HG03571 (cell line): Measurements from ENCODE around the gene RIMBP2.

Experiments used
- ATAC-seq: cut with Tn5 transposase; IDR thresholded peaks from one replicate; pipeline ENCODE4 v1.9.1; 2021; ENCODE audit not compliant: unreplicated experiment

Gene RIMBP2

GRCh38 chr12:130474599-130475269 lies 241.4 kb downstream of the RIMBP2 start:
- ATAC-seq, result no peak

- no peak for ATAC-seq
Observed at GRCh38 chr12:130473266-130473665, 242.8 kb downstream of the RIMBP2 start.

GRCh38 chr12:130470969-130471368 lies 245.1 kb downstream of the RIMBP2 start:
- no peak for ATAC-seq

GRCh38 chr12:130469552-130469951 lies 246.5 kb downstream of the RIMBP2 start:
- ATAC-seq, result no peak

DNA sequence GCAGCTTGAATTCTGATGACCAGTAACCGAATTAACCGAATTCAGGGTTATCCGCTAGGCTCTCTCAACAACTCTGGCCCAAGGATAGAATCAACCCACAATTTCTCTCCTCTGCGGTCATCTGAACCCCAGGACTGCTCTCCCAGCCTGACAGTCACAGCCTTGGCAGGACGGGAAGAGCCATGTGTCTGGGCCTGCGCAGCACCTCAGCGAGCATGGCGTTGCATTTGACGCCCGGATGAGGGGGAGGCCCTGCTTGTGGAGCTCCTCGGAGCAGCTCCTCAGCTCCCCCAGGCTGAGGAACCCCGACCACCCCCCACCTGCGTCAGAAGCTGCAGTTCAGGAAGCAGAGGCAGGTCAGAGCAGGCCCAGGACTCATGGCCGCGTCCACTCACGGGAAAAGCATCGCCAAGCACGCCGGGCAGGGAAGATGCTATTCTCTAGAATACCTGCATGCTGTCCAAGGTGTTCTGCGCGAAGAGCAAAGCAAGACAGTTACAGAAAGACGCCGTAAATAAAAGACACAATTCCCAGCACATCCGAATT lies 247.3 kb downstream of the RIMBP2 start:
- no peak for ATAC-seq

GRCh38 chr12:130468186-130468585 lies 247.9 kb downstream of the RIMBP2 start:
- ATAC-seq, result no peak

GRCh38 chr12:130465626-130466025 lies 250.5 kb downstream of the RIMBP2 start:
- no peak for ATAC-seq

GRCh38 chr12:130465046-130465445 lies 251.1 kb downstream of the RIMBP2 start:
- no peak for ATAC-seq

DNA sequence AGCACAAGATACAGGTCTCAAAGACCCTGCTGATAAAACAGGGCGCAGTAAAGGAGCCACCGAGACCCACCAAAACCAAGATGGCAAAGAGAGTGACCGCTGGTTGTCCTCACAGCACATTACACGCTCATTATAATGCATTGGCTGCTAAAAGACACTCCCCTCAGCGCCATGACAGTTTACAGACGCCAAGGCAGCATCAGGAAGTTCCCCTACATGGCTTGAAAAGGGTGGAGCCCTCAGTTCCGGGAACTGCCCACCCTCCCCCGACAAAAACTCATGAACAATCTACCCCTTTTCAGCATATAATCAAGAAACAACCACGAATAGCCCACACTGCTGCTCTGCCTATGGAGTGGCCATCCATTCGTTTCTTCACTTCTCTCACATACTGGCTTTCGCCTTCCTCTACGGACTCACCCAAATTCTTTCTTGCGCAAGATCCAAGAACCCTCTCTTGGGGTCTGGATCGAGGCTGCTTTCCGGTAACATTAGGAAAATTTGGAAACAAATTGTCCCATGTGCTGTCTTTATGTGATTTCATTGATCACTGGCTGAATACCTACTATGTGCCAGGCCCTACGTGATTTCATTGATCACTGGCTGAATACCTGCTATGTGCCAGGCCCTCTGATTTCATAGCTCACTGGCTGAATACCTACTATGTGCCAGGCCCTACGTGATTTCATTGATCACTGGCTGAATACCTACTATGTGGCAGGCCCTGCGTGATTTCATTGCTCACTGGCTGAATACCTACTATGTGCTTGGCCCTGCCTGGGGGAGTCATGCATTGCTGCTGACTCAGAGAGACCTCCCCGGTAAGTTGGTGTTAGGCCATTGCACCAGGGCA lies 252.1 kb downstream of the RIMBP2 start:
- ATAC-seq, result no peak

GRCh38 chr12:130463275-130463658 lies 252.8 kb downstream of the RIMBP2 start:
- no peak for ATAC-seq

GRCh38 chr12:130462558-130463274 lies 253.4 kb downstream of the RIMBP2 start:
- no peak for ATAC-seq

- no peak for ATAC-seq
Observed at GRCh38 chr12:130461839-130462557, 254.1 kb downstream of the RIMBP2 start.

DNA sequence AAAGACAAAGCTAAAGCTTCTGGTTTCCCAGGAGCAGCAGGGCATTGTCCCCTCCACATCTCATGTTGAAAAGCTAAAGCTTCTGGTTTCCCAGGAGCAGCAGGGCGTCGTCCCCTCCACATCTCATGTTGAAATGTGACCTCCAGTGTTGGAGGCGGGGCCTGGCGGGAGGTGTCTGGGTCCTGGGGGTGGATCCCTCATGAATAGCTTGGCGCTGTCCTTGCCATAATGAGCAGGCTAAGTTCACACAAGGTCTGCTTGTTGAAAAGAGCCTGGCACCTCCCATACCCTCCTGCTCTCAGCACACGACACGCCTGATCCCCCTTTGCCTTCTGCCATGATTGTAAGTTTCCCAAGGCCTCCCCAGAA lies 254.7 kb downstream of the RIMBP2 start:
- no peak for ATAC-seq

DNA sequence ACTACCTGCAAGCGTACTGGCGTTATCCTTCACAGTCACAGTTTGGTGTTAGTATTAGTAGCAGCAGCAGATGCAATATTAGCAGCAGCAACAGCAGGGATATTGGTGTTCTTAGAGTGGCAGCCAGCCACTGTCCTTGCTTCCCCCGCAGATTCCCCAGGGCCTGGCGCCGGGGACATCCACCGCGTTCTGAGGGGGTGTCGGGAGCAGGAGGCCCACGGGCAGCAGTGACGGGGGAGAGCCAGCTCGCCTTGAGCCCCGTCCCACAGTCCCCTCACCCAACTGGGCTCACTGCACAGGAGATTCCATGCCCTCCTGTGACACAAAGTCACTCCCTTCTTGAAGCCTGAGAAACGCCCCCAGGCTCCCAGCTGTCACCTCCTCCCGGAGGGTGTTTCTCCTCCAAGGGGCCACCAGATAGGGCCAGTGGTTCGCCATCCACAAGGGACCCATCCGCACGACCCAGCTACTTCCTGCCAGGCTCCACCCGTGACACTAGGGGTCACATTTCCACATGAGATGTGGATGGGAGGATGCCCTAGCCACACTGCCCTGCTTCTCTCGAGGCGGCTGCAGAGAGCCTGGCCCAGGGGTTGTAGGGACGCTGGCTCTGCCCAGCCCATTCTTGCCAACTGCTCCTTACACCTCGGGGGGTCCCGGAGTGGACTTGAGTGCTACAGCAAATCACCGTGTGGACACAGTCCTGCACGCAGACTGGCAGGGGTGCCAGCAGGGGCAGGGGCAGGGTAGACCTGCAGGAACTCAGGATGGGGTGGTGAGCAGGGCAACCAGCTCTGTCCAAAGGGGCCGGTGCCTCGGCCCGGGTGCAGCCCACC lies 255.3 kb downstream of the RIMBP2 start:
- ATAC-seq, result no peak

DNA sequence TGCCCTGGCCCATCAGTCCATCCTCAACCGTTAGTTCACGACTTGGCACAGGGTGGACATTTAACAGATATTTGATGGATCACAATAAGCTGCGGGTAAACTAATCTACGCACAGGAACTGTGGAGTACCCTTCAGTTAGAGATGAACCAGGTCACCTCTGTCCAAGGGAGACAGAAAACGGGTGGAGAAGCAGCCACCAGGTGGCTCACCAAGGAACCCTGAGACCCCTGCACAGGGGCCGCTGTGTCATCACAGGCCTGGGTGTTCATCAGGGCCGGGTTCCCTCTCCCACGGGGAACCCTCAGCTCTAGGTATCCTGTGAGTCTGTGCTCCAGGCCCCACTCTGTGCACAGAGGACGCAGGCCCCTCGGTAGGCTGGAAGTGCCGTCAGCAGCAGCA lies 256.2 kb downstream of the RIMBP2 start:
- no peak for ATAC-seq

DNA sequence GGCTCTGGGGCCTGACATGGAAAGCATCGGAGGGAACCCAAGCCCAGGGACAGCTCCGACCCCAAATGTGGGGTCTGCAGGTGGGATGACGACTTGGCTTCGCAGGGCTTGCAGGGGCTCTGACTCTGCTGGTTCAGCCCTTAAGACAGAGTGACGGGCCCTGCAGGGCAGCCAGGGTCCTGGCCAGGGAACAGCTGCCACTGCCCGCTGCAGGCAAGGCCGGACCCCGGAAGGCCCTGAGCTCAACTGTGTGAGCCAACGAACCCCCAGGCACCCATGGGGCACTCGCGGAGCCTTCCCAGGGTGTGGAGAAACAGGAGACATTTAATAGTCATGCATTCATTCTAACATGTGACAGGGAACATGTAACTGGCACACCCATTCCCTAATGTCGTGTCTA lies 257.8 kb downstream of the RIMBP2 start:
- ATAC-seq, result no peak

GRCh38 chr12:130457215-130457614 lies 258.9 kb downstream of the RIMBP2 start:
- ATAC-seq, result no peak

- no peak for ATAC-seq
Observed at GRCh38 chr12:130456375-130457199, 259.5 kb downstream of the RIMBP2 start.

DNA sequence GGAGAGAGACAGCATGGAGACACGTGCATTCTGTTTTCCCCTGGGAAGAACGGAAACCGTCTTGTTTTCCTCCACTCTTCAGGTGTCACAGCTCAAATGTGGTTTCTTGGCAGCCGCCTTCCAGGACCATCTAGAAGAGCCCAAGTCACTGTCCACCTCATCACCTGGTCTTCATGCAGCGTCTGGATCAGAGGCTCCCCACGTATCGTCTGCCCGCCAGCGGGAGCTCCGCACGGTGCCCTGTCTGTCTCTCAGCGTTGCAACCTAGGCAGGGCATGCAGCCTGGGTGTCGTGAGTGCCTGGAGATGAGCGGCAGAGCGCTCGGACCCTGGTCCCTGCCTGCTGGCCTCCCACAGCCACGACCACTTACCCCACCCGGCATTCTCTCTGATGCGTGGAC lies 260.9 kb downstream of the RIMBP2 start:
- no peak for ATAC-seq
